NB4 (cell line): Measurements from ENCODE around the gene CLEC2B.

ENCODE experiments used
- DNase-seq: peaks from one replicate; pipeline ENCODE4 v3.0.0; 2010; ENCODE audit warnings: low read depth
- H3K4me3 ChIP-seq: one replicate; pipeline ENCODE4 v1.5.1; 2011; ENCODE audit warnings: mild to moderate bottlenecking, low read depth, low read length, moderate library complexity
- CTCF ChIP-seq: IDR thresholded peaks from one replicate; pipeline ENCODE4 v1.5.1; 2012; ENCODE audit warnings: low read depth, low read length
- MAX ChIP-seq: IDR thresholded peaks from 2 replicates; pipeline ENCODE4 v1.6.1; 2011; ENCODE audit warnings: low read depth, low read length
- MYC ChIP-seq: IDR thresholded peaks from 2 replicates; pipeline ENCODE4 v1.6.1; 2011; ENCODE audit warnings: low read depth, low read length
- POLR2A ChIP-seq: IDR thresholded peaks from 2 replicates; pipeline ENCODE4 v1.6.1; 2011; ENCODE audit warnings: mild to moderate bottlenecking; ENCODE audit not compliant: insufficient read length; ENCODE audit errors: extremely low read depth

The CLEC2B gene

DNA sequence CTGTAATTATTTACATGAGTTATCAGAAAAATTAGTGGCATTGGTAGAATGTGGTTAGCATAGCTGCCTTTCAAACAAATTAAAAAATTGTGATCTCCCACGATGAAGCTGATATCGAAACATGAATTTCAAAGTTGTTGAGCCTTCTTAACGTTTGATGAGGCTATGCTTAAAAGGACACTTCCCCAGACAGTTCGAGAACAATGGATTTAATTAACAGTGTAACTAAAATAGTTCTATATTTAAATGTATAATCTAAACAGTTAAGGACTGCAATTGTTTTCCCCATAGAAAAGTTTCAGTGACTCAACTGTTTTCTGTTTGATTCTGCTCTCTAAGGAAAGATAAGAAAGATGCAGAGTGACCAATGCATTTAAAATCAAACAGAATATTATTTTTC, 1.6 kb downstream of the CLEC2B start:
- TF ChIP-seq MAX, result no peak
- TF ChIP-seq CTCF, result no peak
- TF ChIP-seq MYC, result no peak
- TF ChIP-seq POLR2A, result no peak
- DNase-seq, result no peak
- no peak overlapping the region for H3K4me3 ChIP-seq

DNA sequence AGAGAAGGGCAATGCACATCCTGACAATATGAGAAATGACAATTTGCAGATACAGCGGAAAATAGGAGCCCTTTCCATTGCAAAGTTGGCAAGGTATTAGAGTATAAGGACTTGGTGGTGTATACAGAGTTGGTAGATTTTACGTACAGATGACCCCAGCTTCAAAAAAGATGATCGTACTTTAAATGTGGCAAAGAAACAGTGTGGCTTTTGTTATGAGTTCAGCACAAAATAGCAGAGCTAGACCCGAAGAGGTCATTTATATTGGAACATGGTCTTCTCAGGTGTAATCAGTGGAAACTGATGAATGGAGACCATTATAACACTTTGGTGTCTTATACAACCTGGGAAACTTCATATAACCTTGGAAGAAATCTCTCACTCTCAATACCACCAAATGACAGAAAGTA, 2.3 kb downstream of the CLEC2B start:
- H3K4me3 ChIP-seq, result no peak overlapping the region
- TF ChIP-seq CTCF (no peak), POLR2A (no peak), MYC (no peak), MAX (no peak)
- no peak for DNase-seq

DNA sequence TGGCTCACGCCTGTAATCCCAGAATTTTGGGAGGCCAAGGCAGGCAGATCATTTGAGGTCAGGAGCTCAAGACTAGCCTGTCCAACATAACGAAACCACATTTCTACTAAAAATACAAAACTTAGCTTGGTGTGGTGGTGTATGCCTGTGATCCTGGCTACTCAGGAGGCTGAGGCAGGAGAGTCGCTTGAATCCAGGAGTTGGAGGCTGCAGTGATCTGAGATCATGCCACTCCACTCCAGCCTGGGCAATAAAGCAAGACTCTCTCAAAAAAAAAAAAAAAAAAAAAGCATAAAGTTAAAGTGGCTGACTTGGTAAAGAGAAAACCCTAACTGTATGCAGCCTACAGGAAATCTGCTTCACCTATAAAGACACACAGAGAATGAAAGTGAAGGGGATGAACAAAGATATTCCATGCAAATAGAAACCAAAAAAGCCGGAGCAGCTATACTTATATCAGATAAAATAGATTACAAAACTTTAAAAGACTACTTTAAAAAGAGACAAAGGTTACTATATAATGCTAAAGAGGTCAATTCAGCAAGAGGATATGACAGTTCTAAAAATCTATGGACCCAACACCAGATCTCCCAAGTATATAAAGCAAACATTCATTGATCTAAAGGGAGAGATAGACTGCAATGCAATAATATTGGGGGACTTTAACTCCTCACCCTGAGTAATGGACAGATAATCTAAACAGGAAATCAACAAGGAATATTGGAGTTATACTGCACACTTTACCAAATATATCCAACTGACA, 4.1 kb downstream of the CLEC2B start:
- H3K4me3 ChIP-seq, result no peak overlapping the region
- no peak for DNase-seq
- TF ChIP-seq MYC, result no peak
- no peak for TF ChIP-seq MAX
- no peak for TF ChIP-seq CTCF

DNA sequence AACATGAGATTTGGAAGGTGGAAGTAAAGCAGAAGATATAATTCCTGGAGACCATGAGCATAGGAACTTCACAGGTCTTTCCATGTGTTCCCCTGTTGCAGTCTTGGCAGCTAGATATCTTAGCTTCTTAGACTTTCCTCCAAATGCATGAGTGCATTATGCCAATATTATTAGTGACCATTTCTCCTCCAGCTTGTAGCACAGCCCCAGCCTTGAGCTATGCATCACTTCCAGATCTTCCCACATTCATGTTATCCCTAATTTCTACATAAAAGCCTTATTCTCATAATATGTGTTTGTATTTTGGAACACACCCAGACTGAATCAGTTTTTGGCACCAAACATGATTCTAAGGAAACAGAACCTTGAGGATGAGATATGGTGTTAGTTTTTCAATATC, 11.0 kb downstream of the CLEC2B start:
- no peak for TF ChIP-seq MAX
- no peak for TF ChIP-seq CTCF
- TF ChIP-seq MYC, result no peak
- TF ChIP-seq POLR2A, result no peak
- DNase-seq, result no peak
- H3K4me3 ChIP-seq, result no peak overlapping the region

GRCh38 chr12:9856894-9857293, 12.3 kb downstream of the CLEC2B start:
- DNase-seq, result no peak
- H3K4me3 ChIP-seq, result no peak overlapping the region
- TF ChIP-seq POLR2A, result no peak
- TF ChIP-seq MAX, result no peak
- no peak for TF ChIP-seq MYC
- no peak for TF ChIP-seq CTCF

DNA sequence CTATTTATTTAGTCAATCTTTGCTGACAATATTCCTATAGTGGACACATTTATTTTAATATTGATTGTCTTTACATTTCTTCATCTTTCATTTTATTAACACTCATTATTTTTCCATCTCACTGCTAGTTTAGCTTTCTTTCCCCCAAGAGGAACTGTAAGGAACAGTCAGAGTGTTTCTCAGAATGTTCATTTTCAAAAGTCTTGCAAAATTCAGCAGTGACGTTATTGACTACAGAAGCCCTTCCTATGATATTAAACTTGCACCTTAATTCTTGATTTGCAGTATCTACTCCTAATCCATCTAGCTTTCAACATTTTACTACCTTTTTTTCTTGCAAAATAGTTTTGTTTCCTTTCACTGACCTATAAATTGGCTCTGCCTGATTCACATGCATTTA, 13.0 kb downstream of the CLEC2B start:
- DNase-seq, result no peak
- no peak for TF ChIP-seq MAX
- TF ChIP-seq MYC, result no peak
- no peak for TF ChIP-seq POLR2A
- no peak for TF ChIP-seq CTCF
- H3K4me3 ChIP-seq, result no peak overlapping the region
